Fibroblast of upper back skin (primary cell): ENCODE measurements around the gene SIN3A.
"Not testable (repeated sequence)": the region's sequence is repeated elsewhere in the genome, so short reads cannot be mapped to it uniquely, and the experiment has no call there.

Experiments used
- DNase-seq: peaks from one replicate; pipeline ENCODE4 v3.0.0-alpha.2; 2013

SIN3A gene

DNA sequence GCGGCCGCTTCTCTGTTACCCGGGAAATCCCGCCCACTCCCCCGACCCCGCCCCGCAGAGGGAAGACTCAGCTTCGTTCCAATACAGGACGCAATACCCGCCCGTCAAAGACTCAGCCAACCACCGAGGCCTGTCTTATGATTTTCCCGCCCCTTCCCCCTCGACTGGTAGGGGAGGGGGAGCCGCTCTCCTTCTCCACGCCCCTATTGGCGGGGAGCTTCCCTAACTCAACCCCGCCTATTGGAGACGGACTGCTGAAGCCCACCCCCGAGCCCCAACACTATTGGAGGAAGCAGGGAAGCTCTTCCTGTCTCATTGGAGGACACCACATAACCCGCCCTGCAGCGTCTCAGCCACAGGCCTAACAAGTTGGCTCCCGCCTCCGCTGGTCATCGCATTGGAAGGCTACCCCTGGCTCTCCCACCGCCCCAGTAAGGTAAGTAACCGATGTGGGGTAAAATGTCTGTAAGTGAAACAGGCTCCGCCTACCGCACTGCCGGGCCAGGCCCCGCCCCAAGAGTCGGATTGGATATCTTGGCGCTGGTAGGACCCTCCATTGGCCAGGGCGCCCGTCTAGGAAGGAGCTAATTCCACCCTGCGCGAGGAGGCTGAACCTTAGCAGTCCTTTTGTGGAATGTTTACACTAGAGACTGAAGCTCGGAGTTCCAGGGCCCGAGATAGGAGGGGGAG, at the start of gene SIN3A:
TSS of gene SIN3A (minus strand) at position 17 of the 690 bp plus-strand sequence. CDS start 21,315 bp downstream, outside the sequence.
- peak; percentile 100 for DNase-seq

DNA sequence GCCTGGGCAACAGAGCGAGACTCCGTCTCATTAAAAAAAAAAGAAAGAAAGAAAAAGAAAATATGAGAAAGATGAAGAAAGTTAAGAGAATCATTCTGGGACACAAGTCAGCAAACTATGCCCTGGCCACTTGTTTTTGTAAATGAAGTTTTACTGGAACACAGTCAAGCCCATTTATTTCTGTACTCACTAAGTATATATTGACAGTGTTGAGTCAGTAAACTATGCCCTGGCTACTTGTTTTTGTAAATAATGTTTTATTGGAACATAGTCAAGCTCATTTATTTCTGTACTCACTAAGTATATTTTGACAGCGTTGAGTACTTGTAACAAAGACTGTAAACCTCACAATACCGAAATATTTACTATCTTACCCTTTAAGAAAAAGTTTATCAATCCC, 42.2 kb upstream of the SIN3A start:
- no peak for DNase-seq

DNA sequence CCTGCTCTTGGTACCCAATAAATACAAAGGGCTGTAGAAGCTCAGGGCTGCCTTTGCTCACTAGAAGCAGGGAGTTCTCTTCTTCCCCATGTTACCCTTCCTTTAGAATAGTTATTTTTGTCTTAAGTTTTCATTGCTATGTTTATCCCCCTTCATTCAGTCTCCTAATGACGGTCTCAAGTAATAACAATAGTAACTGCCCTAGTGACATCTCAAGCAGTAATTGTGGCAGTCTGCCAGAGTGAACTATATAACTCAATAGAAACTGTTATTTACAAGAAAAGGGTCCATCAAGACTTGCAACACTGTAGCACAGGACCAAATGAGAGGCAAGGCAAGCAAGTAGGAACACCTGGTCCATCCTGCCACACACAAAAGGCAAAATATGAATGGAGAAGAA, 32.5 kb upstream of the SIN3A start:
- no peak for DNase-seq

DNA sequence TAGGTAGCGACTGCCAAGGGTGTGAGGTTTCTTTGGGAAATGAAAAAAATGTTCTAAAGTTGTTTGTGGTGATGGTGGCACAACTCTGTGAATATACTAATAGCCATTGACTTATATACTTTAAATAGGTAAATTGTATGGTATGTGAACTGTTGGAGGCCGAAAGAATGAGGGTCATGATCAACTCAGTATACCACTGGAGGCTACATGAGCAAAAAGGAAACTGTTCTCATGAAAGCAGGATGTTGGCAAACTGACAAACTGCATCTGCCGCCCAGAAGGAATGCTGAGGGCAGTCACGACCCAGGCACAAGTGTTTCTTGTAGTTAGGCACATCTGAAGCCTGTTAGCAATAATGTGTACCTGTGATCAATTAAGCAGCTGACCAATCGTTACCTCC, 32.1 kb upstream of the SIN3A start:
- not testable (repeated sequence) for DNase-seq

DNA sequence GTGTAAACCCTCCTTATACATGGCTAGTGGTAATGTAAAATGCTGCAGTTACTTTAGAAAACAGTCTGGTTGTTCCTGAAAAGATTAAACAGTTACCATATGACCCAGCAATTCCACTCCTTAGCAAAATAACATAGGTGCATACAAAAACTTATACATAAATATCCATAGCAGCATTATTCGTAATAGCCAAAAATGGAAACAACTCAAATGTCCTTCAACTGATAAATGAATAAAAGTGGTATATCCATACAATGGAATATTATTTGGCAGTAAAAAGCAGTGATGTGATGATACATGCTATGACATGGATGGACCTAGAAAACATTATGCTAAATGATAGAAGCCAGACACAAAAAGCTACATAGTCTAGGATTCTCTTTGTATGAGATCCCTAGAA, 31.6 kb upstream of the SIN3A start:
- DNase-seq: no peak

DNA sequence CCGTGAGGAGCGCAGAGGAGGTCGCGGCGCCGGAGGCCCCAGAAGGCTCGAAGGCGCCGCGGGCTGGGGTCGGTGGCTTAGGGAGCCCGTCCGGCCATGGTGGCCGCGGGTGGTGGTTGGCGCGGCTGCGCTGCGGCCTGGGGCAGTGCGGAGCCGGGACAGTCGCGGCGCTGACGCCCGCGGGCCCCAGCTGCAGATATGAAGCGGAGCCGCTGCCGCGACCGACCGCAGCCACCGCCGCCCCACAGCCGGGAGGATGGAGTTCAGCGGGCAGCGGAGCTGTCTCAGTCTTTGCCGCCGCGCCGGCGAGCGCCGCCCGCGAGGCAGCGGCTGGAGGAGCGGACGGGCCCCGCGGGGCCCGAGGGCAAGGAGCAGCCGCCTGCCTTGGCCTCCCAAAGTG, 29.0 kb upstream of the SIN3A start:
- DNase-seq: not testable (repeated sequence)

DNA sequence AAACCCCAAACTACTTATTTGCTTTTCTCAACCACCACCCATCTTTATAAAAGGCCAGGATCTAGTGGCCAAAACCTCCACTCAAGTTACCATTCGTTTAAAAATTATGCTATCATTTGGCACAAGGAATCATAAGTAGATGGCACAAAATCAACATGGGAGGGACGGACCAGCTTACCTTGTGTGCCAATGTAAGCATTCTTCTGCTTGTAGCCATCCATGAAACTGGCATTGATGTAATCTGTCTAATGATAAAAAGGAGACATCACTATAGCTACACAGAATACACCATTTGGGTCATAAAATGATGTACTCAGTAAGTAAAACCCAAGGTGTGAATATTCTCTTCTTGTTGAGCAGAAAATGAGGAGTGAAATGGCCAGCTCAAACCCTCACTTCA, 28.2 kb upstream of the SIN3A start:
- no peak for DNase-seq

DNA sequence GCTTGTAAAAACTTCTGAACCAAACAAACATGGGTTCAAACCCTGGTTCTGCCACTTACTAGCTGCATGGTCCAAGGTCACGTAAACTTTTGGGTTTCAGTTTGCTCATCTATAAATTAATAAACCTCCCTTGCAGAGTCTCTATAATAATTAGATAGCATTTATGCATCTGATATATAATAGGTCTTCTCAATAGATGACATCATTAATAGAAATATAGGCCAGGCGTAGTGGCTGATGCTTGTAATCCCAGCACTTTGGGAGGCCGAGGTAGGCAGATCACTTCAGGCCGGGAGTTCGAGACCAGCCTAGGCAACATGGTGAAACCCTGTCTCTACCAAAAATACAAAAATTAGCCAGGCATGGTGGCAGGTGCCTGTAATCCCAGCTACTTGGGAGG, 25.6 kb upstream of the SIN3A start:
- DNase-seq: not testable (repeated sequence)

DNA sequence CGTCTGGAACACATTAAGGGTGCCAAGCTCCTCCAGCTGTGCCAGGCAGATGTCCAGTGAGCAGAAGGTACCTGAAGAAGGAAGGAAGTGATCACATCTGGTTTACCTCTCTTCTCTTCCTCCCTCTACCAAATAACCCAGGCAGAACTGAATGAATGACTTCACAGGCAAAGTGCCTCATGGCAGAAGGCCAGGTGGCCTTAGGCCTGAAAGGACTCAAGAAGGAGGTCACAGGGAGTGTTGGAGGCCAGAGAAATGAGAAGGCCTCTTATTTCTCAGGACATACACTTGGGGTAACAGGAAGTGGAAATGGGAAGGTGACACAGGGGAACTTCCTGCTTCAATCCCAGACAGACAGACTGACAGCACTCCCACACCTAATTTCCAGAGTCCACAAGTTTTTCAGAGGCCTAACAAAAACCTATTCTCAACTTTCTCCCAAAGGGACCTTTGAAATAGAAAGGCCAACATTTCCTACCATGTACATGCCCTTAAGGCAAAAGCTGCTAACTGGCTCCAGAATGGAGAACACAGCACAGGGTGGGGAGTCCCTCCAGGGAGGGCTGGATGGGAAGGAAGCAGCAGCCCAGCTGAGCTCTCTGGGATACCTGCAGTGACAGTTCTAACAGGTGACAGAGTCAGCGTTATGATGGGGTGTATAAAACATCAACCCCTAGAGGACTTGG, 17.6 kb upstream of the SIN3A start:
- DNase-seq: no peak

DNA sequence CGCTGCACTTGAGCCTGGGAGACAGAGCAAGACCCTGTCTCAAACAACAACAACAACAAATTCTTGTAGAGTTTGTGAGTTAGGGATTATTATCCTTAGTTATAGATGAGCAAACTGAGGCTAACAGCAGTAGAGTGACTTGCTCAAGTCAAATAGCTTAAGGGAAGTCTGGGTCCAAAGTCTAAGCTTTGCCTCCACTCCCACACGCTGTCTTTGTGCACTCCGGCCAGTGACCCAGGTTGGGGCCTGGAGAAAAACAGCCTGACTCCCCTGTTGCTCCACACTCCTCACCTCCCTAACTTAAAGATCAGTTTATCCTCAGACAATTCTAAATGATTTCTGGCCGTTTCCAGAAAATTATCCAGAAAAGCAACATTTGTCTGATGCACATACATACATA, 9.2 kb upstream of the SIN3A start:
- no peak for DNase-seq

DNA sequence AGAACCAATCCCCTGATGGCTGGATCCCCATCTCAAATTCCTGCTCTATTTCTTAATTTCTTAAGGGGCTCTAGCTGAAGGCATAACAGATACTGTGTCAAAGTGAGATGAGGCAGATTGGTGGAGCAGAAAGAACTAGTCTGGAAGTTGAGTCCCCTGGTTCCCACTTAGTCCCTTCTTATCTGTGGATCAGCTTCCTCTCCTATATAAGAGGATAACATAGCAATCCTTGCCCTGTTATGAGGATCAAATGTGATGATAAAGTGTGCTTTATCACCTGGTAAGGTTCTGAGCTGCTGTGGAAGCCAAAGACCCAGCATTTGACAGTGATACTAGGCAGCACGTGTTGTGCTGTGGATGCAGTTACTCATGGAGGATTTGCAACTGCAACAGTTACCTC, 8.1 kb upstream of the SIN3A start:
- DNase-seq: no peak

DNA sequence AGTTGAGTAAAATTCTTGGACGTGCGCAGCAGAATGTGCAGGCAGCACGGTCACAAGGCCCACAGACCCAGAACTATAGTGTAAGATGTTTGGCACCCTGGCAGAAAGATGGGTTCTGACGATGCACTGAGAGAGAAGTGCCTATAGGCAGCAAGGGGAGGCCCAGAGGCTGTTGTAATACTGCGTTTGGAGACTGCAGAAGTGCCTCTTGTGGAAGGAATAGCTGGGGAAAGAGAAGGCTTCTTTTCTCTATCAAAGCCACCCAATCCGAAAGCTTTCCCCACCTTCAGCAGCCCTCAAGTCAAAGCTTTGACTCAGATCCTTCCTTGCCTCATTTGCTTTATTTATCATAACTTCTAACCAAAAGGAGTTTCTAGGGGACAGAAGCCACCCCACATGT, 5.2 kb upstream of the SIN3A start:
- DNase-seq: peak; percentile 14

DNA sequence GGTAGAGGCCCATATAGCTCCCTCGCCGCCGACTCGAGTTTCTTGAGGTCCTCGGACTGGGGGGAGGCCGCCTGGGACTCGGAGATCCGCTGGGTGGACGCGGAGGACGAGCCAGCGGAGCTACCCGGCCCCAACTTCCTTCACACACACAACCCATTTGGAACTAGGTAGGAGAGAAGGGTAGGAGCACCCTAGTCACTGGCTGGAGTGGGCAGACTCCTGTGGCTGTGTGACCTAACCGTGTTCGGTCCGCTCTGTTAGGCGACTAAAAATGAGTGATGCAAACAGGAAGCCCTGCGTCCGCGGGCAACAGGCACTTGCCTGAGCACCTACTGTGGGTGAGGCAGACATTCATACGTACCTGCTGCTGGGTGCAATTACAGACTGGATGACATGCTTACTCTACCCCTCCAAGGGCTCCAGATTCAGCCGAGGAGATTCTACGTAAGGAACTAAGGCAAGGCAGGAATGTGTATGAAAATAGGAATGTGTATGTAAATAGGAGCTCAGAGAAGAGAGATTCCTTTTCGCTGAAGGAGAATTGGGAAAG, 4.6 kb upstream of the SIN3A start:
- DNase-seq: peak; percentile 48

DNA sequence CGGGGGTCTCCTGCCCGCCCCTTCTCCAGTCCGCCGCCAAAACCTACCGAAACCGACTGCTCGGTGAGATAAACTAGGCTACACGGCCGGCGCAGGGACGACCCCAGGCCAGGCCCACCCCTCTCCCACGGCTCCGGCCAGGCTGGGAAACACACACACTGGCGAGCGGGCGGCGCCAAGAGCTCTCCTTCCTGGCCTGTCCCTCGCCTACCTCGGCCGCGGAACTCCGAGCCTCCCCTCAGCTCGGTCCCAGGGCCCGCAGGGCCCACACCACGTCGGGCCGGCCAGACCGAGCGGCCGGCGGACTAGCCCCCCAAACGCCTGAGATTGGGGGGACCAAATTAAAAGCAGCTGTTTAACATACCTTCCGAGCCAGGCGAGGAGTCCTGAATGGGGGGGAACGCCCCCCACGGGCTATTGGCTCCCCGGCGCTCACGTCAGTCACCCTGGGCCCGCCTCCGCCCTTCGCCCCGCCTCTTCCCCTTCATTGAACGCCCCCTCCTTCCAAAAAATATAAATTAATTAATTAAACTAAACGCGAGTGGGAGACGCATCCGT, 4.0 kb upstream of the SIN3A start:
- peak; percentile 77 for DNase-seq

DNA sequence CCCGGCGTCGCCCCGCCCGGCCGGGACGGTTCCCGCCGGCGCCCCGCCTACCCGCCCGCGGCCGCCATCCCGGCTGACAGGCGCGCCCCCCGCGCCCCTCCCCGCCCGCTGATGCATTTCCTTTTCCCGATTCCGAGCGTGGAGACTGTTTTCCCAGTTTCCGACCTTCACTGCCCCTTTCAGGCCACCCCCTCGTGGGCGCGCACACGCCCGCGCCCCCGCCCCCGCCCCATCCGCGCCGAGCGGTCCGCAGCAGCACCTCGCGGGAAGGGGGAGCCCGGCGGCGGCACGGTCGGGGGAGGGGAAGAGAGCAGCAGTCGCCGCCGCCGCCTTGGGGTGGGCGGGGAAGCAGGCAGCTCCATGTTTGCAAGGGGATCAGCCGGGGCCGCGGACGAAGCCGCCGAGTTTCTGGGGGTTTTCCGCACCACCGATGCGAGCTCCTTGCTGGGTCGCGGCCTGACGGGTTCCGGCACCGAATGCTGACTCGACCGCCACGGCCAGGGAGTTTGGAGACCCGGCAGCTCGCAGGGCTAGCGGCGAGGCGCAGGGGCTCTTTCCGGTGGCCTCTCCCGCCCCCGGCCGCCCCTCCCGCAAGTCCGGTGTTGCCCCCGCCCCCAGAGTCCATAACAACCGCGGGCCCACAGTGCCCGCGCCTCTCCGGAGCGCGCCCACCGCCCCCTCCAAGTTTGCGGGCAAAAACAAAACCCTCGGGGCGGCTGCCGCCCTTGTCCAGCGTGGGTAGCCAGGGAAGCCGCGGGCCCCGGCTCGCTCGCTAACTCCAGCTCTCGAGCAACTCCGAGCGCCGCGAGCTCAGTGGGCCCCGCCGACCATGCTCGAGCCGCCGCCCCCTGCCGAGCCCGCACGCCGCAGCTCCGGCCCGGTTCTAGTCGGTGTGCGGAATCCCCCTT, 3.2 kb upstream of the SIN3A start:
- no peak for DNase-seq

DNA sequence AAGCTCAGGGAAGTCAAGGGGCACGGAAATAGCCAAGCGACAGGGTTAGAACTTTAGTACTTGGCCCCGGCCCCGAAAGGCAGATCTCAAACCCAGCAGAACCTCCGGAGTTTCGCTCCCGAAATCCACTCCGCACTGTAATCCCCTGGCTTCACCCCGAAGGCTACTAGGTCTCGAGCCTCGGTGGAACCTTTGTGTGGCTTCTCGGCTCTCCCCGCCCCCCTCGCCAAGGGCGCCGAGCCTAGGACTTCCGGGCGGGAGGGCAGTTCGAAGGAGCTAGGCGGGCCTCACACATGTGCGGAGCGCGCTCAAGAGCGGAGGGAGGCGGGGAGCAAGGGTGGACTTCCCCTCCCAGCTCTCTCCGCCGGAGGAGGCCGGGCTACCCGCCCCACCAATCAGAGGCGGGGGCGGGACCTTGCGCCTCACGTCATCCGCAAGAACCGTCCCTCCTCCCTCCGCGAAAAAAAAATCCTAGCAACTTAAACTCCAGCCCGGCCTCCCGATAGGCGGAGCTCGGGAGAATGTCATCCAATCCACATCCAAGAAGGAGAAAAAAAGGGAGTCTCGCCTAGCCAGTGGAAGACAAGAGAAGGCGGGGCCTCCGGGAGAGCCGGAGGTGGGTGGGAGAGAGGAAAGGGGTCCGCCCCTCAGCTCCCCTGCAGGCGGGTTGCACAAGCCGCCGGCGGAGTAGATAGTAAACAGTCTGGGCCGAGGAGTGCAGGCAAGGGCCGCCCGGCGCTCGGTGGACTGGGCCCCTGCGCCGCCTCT, 2.4 kb upstream of the SIN3A start:
- DNase-seq: peak; percentile 100

DNA sequence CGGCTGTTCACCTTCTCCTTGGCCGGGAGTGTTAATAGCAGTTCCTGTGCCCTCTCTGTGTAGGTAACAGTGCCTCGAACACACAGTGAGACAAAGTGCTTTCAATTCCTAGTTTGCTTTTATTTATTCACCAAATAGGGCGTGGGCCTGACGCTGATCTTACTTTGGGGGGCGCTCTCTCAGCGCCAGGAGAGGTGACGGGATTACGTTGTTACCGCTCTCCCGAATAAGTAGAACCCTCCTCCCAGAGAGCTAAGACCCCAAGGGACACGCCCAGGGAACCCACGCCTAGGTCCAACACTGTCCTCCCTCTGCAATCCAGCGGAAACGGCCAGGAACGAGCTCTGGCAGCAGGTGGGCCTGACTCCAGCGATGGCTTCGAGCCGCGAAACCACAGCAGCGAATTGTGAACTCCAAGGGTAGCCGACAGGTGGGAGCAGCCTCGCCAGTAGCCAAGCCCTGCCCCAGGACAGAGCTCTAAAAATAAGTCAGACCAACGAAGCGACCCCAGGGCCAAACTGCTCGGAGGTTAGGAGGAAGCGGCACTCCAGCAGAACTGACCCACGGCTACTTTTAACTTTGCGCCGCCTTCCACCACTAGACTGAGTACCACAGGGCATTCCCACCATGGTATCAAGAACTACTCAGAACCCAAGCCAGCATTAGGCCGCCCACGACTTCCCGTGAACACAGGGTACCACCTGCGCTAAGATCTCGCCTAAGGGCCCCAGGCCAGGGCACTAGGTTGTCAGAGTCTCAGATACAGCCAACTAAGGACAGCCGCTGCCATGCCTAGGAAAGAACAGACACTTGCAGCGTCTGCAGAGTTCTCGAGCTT, 1.6 kb upstream of the SIN3A start:
- DNase-seq: peak; percentile 26

DNA sequence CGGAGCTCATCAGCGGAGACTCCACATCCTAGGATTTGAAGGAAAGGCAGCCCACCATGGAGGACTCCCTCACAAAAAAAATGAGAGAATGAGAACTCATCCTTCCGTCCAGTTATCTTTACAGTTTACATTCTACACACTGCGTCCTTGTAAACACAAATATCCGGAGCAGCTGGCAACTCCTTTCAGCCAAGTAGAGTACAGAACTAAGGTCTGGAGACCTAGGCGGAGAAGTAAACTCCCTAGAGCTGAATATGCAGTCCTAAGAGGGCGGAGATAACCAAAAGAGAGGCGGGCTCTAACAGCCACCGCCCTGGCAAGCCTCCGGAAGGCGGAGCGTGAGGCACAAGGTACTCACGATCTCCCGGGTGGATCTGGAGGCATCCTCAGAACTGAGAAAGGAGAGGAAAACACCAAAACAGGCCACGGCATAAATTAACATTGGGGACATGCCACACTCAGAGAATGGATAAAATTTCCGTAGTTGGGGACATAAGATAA, 924 bp upstream of the SIN3A start:
- DNase-seq: peak; percentile 78

DNA sequence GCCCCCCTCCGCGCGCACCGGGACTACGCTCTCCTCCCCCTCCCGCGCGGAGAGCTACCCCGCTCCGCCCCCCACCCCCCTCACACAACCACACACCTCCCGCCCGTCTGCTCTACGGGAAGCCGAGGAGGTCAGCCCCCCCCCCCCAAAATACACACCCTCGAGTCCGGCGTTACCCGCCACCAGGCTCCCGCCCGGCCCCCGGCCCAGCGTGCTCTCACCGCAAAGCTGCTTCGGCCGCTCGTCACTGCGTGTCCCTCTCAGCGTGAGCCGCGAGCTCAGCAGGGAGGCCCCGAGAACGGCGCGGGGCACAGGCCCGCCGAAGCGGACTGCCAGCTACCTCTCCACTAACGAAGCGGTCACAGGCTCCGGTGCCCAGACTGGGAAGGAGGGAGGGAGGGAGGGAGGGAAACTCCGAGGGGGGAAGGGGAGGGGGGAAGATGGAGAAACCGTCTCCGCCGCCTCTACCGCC, 252 bp downstream of the SIN3A start:
- no peak for DNase-seq

DNA sequence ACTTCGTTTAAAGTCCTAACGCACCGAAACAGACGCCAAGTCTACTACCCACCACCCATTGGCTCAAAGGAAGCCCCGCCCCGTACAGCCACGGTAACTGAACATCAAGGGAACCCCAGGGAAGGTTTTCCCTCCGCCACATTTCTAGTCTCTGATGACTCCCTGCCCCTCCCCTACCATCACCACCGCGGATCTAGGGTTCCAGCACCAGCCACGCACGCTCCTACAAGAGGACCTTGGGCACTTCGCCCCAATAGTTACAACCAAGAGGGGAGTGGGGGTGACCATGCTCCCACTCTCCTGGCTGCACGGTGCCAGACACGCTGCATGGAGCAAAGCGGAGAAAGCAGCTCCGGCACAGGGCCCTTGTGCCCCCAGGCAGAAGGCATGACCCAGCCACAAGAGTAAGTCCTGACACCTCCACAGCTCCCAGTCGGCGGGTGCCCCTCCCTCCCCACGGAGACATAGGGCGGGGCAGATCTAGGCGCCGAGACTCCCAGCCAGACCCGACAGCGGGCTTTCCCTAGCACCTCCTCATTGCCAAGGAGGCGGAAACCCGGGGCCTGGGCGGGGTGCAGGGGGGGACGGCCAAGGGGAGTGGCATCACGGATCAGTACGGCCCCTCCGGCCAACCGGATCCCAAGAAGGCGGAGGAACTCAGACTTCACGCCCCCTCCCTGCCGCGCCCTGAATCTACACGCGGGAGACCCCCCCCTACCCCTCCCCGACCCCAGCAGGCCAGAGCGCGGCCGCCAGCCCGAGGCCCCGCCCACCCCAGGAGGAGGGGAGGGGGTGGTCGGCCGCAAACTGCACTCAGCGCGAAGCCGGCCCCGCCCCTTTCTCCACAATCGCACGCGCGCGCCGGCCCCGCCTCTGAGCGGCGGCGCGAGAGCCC, 936 bp downstream of the SIN3A start:
- DNase-seq: peak; percentile 98
